ENCODE measurements around the gene GSTA1.

GSTA1 gene

DNA sequence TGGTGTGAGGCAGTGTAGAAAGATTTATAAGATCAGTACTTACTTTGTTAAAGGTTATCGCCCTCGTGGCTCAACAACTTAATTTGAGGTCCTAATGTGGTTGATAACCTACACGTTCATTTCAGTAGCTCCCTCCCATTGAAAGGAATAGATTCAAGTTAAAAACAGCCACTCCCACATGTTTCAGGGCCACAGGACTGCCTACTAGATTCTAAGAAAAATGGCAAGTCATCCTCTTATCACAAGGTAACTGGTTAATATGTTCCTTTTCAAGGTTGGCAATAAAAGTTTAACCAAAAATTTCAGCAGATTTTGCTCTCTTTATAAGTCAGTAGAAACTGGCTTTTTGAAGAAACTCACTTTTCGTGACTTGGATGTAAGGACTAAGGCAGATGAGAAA lies 57.4 kb downstream of the GSTA1 start:
- DNase-seq (ENCODE audit: low read depth in 2 of 2) = no peak
- TF ChIP-seq, protein P1, sequence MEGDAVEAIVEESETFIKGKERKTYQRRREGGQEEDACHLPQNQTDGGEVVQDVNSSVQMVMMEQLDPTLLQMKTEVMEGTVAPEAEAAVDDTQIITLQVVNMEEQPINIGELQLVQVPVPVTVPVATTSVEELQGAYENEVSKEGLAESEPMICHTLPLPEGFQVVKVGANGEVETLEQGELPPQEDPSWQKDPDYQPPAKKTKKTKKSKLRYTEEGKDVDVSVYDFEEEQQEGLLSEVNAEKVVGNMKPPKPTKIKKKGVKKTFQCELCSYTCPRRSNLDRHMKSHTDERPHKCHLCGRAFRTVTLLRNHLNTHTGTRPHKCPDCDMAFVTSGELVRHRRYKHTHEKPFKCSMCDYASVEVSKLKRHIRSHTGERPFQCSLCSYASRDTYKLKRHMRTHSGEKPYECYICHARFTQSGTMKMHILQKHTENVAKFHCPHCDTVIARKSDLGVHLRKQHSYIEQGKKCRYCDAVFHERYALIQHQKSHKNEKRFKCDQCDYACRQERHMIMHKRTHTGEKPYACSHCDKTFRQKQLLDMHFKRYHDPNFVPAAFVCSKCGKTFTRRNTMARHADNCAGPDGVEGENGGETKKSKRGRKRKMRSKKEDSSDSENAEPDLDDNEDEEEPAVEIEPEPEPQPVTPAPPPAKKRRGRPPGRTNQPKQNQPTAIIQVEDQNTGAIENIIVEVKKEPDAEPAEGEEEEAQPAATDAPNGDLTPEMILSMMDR (IDR thresholded peaks at IDR 0.05; ENCODE audit: low read depth, low read length) = no peak
- no peak overlapping the region for H3K4me3 ChIP-seq (replicated peaks in 1 of 2; ENCODE audit: low read depth in 2 of 2, low read length in 2 of 2)

DNA sequence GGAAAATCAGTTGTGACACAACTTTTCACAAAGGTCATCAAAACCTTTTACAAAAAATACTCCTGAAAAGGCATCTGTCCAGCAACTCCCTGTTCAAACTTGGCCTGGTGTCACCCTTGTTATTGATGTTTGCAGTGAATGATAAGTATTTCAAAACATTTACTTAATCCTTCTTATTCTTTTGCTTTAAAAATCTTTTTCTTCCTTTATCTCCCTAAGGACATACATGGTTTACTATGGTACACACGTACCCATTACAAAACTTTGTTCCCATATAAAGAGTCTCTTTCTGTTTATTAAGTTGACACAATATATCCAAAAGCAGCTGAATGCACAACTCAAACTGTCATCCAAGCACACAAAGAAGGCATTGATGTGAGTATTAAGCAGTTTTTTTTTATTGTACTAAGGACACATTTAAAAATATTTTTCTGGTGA lies 57.8 kb downstream of the GSTA1 start:
- TF ChIP-seq, protein P1 (IDR thresholded peaks at IDR 0.05; ENCODE audit: low read depth, low read length) = no peak
- DNase-seq (ENCODE audit: low read depth in 2 of 2) = no peak
- no peak overlapping the region for H3K4me3 ChIP-seq (replicated peaks in 1 of 2; ENCODE audit: low read depth in 2 of 2, low read length in 2 of 2)

DNA sequence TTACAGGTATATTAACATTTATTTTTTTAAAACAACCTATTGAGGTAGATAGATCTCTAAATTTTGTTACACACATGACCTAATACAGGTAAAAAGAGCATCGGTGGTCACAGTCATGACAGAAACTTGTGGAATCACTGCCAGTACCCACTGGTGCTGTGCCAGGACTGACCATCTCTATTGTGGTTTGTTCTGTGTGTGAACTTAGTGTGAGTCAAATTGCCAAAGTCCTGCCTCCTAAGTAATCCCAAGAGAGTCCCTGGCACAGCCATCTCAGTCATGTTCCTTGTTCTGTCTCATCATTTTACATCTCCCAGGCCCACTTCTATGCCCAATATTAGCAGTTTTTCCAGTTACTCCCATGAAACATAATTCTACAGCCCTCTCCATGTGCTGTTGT lies 61.7 kb downstream of the GSTA1 start:
- no peak overlapping the region for H3K4me3 ChIP-seq (replicated peaks in 1 of 2; ENCODE audit: low read depth in 2 of 2, low read length in 2 of 2)
- TF ChIP-seq, protein P1 (IDR thresholded peaks at IDR 0.05; ENCODE audit: low read depth, low read length) = no peak
- no peak for DNase-seq (ENCODE audit: low read depth in 2 of 2)
